GM18868 (cell line): ENCODE results near the gene CHP1.
"Not testable (repeated sequence)": the region's sequence is repeated elsewhere in the genome, so short reads cannot be mapped to it uniquely, and the experiment has no call there.

Experiments
- ATAC-seq: cut with Tn5 transposase; IDR thresholded peaks from one replicate; pipeline ENCODE4 v1.9.1; 2021; ENCODE audit warnings: mild to moderate bottlenecking, moderate library complexity; ENCODE audit not compliant: unreplicated experiment

CHP1 gene

DNA sequence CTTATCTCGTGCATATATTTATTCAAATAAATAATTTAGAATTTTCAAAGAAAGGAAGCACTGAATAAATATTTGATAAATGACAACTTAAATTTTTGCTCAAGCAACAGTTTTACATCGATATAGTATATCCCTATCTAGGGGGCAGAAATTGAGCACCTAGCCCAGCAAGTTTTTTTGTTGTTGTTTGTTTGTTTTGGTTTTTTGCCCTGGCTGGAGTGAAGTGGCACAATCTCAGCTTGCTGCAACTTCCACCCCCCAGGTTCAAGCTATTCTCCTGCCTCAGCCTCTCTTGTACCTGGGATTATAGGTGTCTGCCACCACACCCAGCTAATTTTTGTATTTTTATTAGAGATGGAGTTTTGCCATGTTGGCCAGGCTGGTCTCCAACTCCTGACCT is 58.9 kb downstream of the CHP1 start:
- no peak for ATAC-seq

DNA sequence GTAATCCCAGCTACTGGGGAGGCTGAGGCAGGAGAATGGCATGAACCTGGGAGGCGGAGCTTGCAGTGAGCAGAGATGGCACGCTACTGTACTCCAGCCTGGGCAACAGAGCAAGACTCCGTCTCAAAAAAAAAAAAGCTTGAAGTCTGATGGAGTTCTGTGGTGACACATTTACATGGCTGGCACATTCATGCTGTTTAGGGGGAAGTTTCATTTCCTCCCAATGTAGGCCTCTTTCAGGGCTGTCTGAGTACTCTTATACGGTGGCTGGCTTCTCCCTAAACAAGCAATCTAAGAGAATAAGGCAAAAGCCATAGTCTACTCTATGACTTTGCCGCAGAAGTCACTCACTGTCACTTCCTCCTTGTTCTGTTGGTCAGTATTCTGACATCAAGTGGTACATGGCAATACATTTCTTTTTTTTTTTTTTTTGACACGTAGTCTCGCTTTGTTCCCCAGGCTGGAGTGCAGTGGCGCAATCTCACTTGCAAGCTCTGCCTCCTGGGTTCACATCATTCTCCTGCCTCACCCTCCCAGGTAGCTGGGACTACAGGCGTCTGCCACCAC is 60.1 kb downstream of the CHP1 start:
- ATAC-seq, result peak; percentile 80

- ATAC-seq, result no peak
Observed at GRCh38 chr15:41292521-41292920, 61.5 kb downstream of the CHP1 start.

DNA sequence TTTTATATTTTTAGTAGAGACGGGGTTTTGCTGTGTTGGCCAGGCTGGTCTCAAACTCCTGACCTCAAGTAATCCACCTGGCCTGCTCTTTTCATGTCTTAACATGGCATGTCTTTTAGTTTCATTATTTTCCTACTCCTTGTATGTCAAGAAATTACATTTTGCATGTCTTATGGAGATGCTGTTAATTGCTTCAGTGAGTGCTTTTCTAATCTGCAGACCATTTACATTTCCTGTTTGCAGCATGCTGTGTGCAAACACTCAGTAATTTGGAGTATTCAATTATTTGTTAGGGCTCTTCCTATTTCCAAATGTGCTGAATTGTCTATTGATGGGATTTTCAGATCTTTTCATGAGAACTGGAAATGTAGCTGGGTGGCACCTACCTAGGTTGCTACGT is 70.1 kb downstream of the CHP1 start:
- not testable (repeated sequence) for ATAC-seq

GRCh38 chr15:41301587-41301986 is 70.5 kb downstream of the CHP1 start:
- no peak for ATAC-seq

GRCh38 chr15:41304149-41304770 is 73.2 kb downstream of the CHP1 start:
- ATAC-seq, result no peak

DNA sequence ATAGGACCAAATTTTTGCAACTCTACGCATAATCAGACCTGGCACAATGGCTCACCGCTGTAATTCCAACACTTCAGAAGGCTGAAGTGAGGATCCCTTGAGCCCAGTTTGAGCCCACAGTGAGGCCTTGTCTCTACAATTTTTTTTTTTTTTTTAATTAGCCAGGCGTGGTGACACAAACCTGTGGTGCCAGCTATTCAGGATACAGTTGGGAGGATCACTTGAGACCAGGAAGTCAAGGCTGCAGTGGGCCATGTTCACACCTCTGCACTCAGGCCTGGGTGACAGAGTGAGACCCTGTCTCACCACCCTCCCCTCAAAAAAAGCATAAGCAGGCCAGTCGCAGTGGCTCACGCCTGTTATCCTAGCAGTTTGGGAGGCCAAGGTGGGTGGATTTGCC is 76.6 kb downstream of the CHP1 start:
- no peak for ATAC-seq

GRCh38 chr15:41309226-41309905 is 78.3 kb downstream of the CHP1 start:
- ATAC-seq, result no peak

DNA sequence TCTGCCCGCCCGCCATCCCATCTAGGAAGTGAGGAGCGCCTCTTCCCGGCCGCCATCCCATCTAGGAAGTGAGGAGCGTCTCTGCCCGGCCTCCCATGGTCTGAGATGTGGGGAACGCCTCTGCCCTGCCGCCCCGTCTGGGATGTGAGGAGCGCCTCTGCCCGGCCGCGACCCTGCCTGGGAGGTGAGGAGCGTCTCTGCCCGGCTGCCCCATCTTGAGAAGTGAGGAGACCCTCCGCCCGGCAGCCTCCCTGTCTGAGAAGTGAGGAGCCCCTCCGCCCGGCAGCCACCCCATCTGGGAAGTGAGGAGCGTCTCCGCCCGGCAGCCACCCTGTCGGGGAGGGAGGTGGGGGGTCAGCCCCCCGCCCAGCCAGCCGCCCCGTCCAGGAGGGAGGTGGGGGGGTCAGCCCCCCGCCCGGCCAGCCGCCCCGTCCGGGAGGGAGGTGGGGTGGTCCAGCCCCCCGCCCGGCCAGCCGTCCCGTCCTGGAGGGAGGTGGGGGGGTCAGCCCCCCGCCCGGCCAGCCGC is 89.8 kb downstream of the CHP1 start:
- ATAC-seq, result not testable (repeated sequence)

DNA sequence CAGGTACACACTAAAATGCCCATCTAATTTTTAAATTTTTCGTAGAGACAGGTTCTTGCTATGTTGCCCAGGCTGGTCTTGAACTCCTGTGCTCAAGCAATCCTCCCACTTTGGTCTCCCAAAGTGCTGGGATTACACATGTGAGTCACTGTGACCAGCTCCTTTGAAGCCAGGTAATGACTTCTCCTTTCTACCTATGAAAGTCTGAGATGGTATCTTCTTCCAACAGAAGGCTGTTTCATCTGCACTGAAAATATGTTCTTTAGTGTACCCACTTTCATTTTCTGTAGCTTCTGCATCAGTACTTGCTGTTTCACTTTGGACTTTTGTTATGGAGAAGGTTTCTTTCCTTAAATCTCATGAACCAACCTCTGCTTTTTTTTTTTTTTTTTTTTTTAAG is 92.5 kb downstream of the CHP1 start:
- no peak for ATAC-seq

GRCh38 chr15:41331281-41331680 is 100.2 kb downstream of the CHP1 start:
- ATAC-seq, result no peak
